Measurements from ENCODE around the gene CACNB4. TPM values are rescaled to one million over a fixed set of nuclear protein-coding genes. Genes with fewer than 3 reads are reported as not detected.

Gene CACNB4
- total RNA-seq, 2 donors from 2014 or later = 0.33 to 1.3 TPM

GRCh38 chr2:152097801-152098495 lies 896 bp downstream of the CACNB4 start:
- peak overlapping the region; percentile 9 to 48 for H3K4me3 ChIP-seq
- no peaks in the 10 kb centered on the region for H3K36me3 ChIP-seq (replicated peaks in 1 of 2; ENCODE audit: insufficient read depth in 1 of 2, low read depth in 2 of 2)
- no peaks in the 10 kb centered on the region for H3K9me3 ChIP-seq
- no peaks in the 10 kb centered on the region for H3K27me3 ChIP-seq
- H3K4me1 ChIP-seq = peaks cover 28% of the 10 kb centered on the region
- H3K27ac ChIP-seq = peak overlapping the region in 1 of 4 donors; percentile 2
- TF ChIP-seq POLR2A (IDR thresholded peaks at IDR 0.05) (no peak), CTCF (IDR thresholded peaks at IDR 0.05) (no peak)
- DNase-seq = peak; percentile 17 to 34 (median 26)
- WGBS, 2 donors = 0 to 2% methylated on average over 11 to 52 of the region's 52 CpGs
- intact Hi-C loops (cut with DNase I) = no loop called here
- peak; percentile 72 for ATAC-seq

- intact Hi-C loops (cut with DNase I) = no loop called here
- Histone ChIP-seq H3K27ac (peak overlapping the region in 1 of 4 donors; percentile 2), H3K27me3 (no peaks in the 10 kb centered on the region), H3K4me3 (peak overlapping the region; percentile 9 to 48), H3K4me1 (peaks cover 28% of the 10 kb centered on the region), H3K9me3 (no peaks in the 10 kb centered on the region), H3K36me3 (replicated peaks in 1 of 2; ENCODE audit: insufficient read depth in 1 of 2, low read depth in 2 of 2) (no peaks in the 10 kb centered on the region)
- no peak for TF ChIP-seq CTCF (IDR thresholded peaks at IDR 0.05)
- no peak for TF ChIP-seq POLR2A (IDR thresholded peaks at IDR 0.05)
- ATAC-seq (peak; percentile 46), DNase-seq (peak; percentile 12 to 32 (median 16))
- WGBS, 2 donors = 0 to 8% methylated on average over 12 to 13 of the region's 13 CpGs
These were observed 1.5 kb downstream of the CACNB4 start for GRCh38 chr2:152097290-152097800.

GRCh38 chr2:152095146-152095545 lies 3.7 kb downstream of the CACNB4 start:
- Histone ChIP-seq H3K27ac (no peak overlapping the region), H3K4me1 (peaks cover 28% of the 10 kb centered on the region), H3K9me3 (no peaks in the 10 kb centered on the region), H3K27me3 (no peaks in the 10 kb centered on the region), H3K4me3 (no peak overlapping the region), H3K36me3 (replicated peaks in 1 of 2; ENCODE audit: insufficient read depth in 1 of 2, low read depth in 2 of 2) (no peaks in the 10 kb centered on the region)
- 75 to 83% methylated on average over 1 of the region's 1 CpG for WGBS, 2 donors
- TF ChIP-seq CTCF (IDR thresholded peaks at IDR 0.05) (no peak), POLR2A (IDR thresholded peaks at IDR 0.05) (no peak)
- intact Hi-C loops (cut with DNase I) = no loop called here
- no peak for ATAC-seq
- DNase-seq = no peak

GRCh38 chr2:152094014-152094413 lies 4.8 kb downstream of the CACNB4 start:
- Histone ChIP-seq H3K36me3 (replicated peaks in 1 of 2; ENCODE audit: insufficient read depth in 1 of 2, low read depth in 2 of 2) (no peaks in the 10 kb centered on the region), H3K27me3 (no peaks in the 10 kb centered on the region), H3K4me3 (no peak overlapping the region), H3K27ac (no peak overlapping the region), H3K4me1 (peaks cover 21% of the 10 kb centered on the region), H3K9me3 (no peaks in the 10 kb centered on the region)
- TF ChIP-seq POLR2A (IDR thresholded peaks at IDR 0.05) (no peak), CTCF (IDR thresholded peaks at IDR 0.05) (no peak)
- WGBS, 2 donors = 88 to 95% methylated on average over 2 of the region's 2 CpGs
- intact Hi-C loops (cut with DNase I) = no loop called here
- DNase-seq (no peak), ATAC-seq (no peak)

- no peaks in the 10 kb centered on the region for H3K9me3 ChIP-seq
- no peak for TF ChIP-seq CTCF (IDR thresholded peaks at IDR 0.05)
- no peak for TF ChIP-seq POLR2A (IDR thresholded peaks at IDR 0.05)
- intact Hi-C loops (cut with DNase I) = no loop called here
These were observed 5.4 kb downstream of the CACNB4 start for GRCh38 chr2:152093464-152093863.

More at GRCh38 chr2:152093464-152093863, 5.4 kb downstream of the CACNB4 start:
- Histone ChIP-seq H3K36me3 (replicated peaks in 1 of 2; ENCODE audit: insufficient read depth in 1 of 2, low read depth in 2 of 2) (no peaks in the 10 kb centered on the region), H3K4me3 (no peak overlapping the region), H3K27me3 (no peaks in the 10 kb centered on the region), H3K27ac (no peak overlapping the region), H3K4me1 (peaks cover 15% of the 10 kb centered on the region)
- DNase-seq (peak in 2 of 4 donors; percentile 10 to 11), ATAC-seq (no peak)
- WGBS, 2 donors = 17 to 43% methylated on average over 1 to 2 of the region's 2 CpGs
